ENCODE measurements around the gene NLRC3. TPM values are rescaled to one million over a fixed set of nuclear protein-coding genes. Genes with fewer than 3 reads are reported as not detected.

Gene NLRC3
- total RNA-seq, 2 donors from 2014 or later: 24.1 to 28.8 TPM

DNA sequence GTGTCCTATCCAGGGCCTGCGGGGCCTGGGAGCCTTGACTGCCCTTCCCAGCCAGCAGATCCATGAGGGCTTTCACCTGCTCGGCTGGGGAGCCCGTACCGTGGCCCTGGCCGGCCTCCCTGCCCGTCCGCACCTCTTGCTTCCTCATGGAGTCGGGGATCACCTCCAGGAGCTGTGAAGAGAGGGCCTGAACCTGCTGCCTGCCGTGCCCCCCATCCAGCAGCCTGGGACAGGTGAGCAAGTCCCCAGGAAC is 12.4 kb downstream of the NLRC3 start:
- Mint-ChIP-seq H3K27ac (no peak overlapping the region), H3K4me1 (ENCODE audit: low read depth) (no peaks in the 10 kb centered on the region), H3K9me3 (no peaks in the 10 kb centered on the region), H3K36me3 (ENCODE audit: insufficient read depth in 2 of 2) (peaks cover 0 to 7% of the 10 kb centered on the region in 2 donors), H3K4me3 (no peak overlapping the region), H3K27me3 (ENCODE audit: low read depth) (no peaks in the 10 kb centered on the region)
- ATAC-seq (replicated peaks in 1 of 2) (no peak), DNase-seq (no peak)

DNA sequence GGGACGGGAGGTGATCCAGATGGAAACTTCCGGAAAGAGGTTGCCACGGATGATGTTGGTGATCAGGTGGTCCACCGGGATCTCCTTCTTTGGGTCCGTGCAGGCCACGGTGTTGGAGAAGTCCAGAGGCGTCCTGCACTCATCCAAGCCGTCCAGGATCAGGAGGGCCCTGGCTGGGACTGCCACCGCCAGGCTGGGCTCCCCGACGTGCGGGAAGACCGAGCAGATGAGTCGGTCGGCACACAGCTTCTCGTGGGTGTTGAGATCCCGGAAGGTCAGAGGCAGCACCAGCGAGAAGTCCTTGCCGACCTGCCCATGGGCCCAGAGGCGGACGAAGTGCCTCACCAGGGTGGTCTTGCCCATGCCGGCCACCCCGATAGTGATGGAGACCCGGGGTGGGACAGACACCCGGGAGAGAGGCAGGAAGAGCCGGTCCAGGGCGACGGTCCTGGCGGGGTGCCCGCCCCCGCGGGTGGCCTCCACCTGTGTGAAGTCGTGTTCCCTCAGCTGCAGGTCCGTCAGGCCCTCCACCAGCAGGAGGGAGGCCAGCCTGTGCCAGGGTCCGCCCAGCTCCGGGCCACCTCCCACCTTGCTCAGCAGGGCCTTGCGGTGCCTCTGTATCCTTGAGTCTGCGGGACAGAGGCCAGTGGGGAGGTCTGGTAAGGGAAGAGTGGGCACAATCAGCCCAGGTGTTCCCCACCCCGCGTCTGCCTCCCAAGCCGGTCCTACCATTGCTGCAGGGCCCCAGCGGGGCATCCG is 12.9 kb downstream of the NLRC3 start:
- H3K27me3 Mint-ChIP-seq (ENCODE audit: low read depth): no peaks in the 10 kb centered on the region
- H3K36me3 Mint-ChIP-seq (ENCODE audit: insufficient read depth in 2 of 2): peaks cover 0 to 7% of the 10 kb centered on the region in 2 donors
- no peak overlapping the region for H3K27ac Mint-ChIP-seq
- no peak for ATAC-seq (replicated peaks in 1 of 2)
- H3K4me3 Mint-ChIP-seq: no peak overlapping the region
- H3K9me3 Mint-ChIP-seq: no peaks in the 10 kb centered on the region
- no peak for DNase-seq
- H3K4me1 Mint-ChIP-seq (ENCODE audit: low read depth): no peaks in the 10 kb centered on the region

DNA sequence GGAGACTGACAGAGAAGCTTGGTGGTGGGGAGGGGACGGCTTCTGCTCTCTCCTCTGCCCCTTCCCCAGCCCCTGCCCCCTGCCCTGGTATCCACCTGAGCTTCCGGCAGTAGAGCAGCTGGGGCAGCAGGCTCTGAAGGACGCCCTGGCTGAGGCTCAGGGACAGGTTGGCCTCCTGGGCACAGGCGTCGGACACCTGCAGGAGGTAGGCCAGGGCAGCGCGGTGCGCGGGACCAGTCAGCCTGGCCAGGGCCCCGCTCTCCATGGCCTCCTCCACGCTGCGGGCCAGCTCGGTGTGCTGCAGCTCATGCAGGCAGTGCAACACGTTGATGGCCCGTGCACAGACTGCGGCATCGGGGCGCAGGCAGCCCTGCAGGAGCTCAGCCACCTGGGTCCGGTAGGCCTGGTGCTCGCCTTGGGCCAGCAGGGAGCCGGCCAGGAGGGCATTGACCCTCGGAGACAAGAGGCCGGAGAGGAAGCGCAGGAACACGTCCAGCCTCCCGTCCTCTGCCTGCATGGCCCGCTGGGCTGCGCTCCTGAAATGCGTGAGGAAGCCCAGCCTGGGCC is 14.2 kb downstream of the NLRC3 start:
- H3K4me1 Mint-ChIP-seq (ENCODE audit: low read depth): no peaks in the 10 kb centered on the region
- no peak for DNase-seq
- H3K36me3 Mint-ChIP-seq (ENCODE audit: insufficient read depth in 2 of 2): peaks cover 0 to 10% of the 10 kb centered on the region in 2 donors
- no peaks in the 10 kb centered on the region for H3K27me3 Mint-ChIP-seq (ENCODE audit: low read depth)
- no peak for ATAC-seq (replicated peaks in 1 of 2)
- H3K9me3 Mint-ChIP-seq: no peaks in the 10 kb centered on the region
- H3K4me3 Mint-ChIP-seq: no peak overlapping the region
- H3K27ac Mint-ChIP-seq: no peak overlapping the region

- no peaks in the 10 kb centered on the region for H3K9me3 Mint-ChIP-seq
- ATAC-seq (replicated peaks in 1 of 2) (no peak), DNase-seq (no peak)
- H3K27me3 Mint-ChIP-seq (ENCODE audit: low read depth): no peaks in the 10 kb centered on the region
- H3K36me3 Mint-ChIP-seq (ENCODE audit: insufficient read depth in 2 of 2): peaks cover 0 to 18% of the 10 kb centered on the region in 2 donors
- H3K27ac Mint-ChIP-seq: no peak overlapping the region
- no peaks in the 10 kb centered on the region for H3K4me1 Mint-ChIP-seq (ENCODE audit: low read depth)
- no peak overlapping the region for H3K4me3 Mint-ChIP-seq
These were observed 15.6 kb downstream of the NLRC3 start for GRCh38 chr16:3561626-3562025.

- peaks cover 16 to 35% of the 10 kb centered on the region in 2 donors for H3K36me3 Mint-ChIP-seq (ENCODE audit: insufficient read depth in 2 of 2)
These were observed 22.8 kb downstream of the NLRC3 start for GRCh38 chr16:3554351-3554928.

GRCh38 chr16:3553138-3553923 is 23.9 kb downstream of the NLRC3 start:
- Mint-ChIP-seq H3K27ac (no peak overlapping the region), H3K4me3 (no peak overlapping the region), H3K4me1 (ENCODE audit: low read depth) (no peaks in the 10 kb centered on the region), H3K27me3 (ENCODE audit: low read depth) (no peaks in the 10 kb centered on the region), H3K9me3 (peaks cover 6 to 7% of the 10 kb centered on the region in 2 donors), H3K36me3 (ENCODE audit: insufficient read depth in 2 of 2) (peaks cover 16 to 37% of the 10 kb centered on the region in 2 donors)
- no peak for ATAC-seq (replicated peaks in 1 of 2)
- DNase-seq: no peak

More at GRCh38 chr16:3554351-3554928, 22.8 kb downstream of the NLRC3 start:
- ATAC-seq (replicated peaks in 1 of 2) (no peak), DNase-seq (no peak)
- no peaks in the 10 kb centered on the region for H3K4me1 Mint-ChIP-seq (ENCODE audit: low read depth)
- no peaks in the 10 kb centered on the region for H3K27me3 Mint-ChIP-seq (ENCODE audit: low read depth)
- H3K9me3 Mint-ChIP-seq: peaks cover 6 to 7% of the 10 kb centered on the region in 2 donors
- H3K4me3 Mint-ChIP-seq: no peak overlapping the region
- H3K27ac Mint-ChIP-seq: no peak overlapping the region

DNA sequence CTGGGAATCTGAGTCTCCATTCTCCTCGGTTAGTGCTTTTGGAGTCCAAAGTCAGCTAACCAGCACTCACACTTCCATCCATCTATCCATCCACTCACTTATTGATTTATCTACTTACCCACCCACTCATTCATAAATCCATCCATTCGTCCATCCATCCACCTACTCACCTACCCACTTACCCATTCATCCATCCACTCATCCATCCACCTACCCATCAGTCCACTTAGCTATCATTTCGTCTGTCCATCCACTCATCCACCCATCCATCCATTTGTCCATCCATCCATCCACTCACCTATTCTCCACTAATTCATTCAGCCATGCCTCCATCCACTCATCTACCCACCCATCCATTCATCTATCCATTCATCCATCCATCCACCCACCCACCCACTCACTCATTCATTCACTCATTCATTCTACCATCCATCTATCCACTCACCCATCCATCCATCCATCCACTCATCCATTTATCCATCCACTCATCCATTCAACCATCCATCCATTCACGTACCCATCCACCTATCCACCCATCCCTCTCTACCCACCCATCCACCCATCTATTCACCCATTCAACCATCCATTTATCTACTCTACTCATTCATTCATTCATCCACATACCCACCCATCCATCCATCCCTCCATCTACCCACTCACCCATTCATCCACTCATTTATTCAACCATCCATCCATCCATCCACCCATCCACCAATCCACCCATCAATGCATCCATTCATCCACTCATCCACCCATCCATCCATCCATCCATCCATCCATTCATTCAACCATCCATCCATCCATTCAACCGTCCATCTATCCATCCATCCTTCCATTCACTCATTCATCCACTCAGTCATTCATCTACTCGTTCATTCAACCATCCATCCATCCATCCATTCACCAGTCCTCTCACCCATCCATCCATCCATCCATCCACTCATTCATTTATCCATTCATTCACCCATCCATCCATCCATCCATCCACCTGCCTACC is 26.1 kb downstream of the NLRC3 start:
- Mint-ChIP-seq H3K4me1 (ENCODE audit: low read depth) (peaks cover 5% of the 10 kb centered on the region), H3K4me3 (no peak overlapping the region), H3K27ac (peak overlapping the region; percentile 24), H3K27me3 (ENCODE audit: low read depth) (no peaks in the 10 kb centered on the region), H3K36me3 (ENCODE audit: insufficient read depth in 2 of 2) (peaks cover 17 to 25% of the 10 kb centered on the region in 2 donors), H3K9me3 (peaks cover 6 to 7% of the 10 kb centered on the region in 2 donors)
- DNase-seq (no peak), ATAC-seq (replicated peaks in 1 of 2) (no peak)

- H3K9me3 Mint-ChIP-seq: peaks cover 6 to 7% of the 10 kb centered on the region in 2 donors
- DNase-seq (no peak), ATAC-seq (replicated peaks in 1 of 2) (peak in 1 of 2 donors; percentile 15)
- H3K4me1 Mint-ChIP-seq (ENCODE audit: low read depth): peaks cover 5% of the 10 kb centered on the region
- H3K27me3 Mint-ChIP-seq (ENCODE audit: low read depth): no peaks in the 10 kb centered on the region
- H3K36me3 Mint-ChIP-seq (ENCODE audit: insufficient read depth in 2 of 2): peaks cover 17 to 31% of the 10 kb centered on the region in 2 donors
- H3K4me3 Mint-ChIP-seq: no peak overlapping the region
- no peak overlapping the region for H3K27ac Mint-ChIP-seq
These were observed 27.3 kb downstream of the NLRC3 start for GRCh38 chr16:3549906-3550305.

DNA sequence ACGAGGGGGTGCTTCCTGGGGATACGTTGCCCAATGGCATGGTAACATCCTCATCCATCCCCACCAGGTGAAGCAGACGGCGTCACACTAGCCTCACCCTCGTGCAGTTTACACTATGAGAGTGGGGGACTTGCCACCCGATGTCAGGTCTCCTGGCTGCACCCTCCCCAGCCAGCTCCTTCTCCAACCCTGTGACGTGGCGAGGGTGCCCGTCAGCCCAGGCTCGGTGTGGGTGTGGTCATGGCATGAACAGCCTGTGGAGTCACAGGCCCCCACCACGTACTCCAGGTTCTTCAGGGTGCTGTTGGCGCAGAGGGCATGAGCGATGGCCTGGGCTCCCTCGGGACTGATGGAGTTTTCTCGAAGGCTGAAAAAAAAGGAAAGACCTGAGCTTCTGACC is 28.3 kb downstream of the NLRC3 start:
- Mint-ChIP-seq H3K36me3 (ENCODE audit: insufficient read depth in 2 of 2) (peaks cover 17 to 31% of the 10 kb centered on the region in 2 donors), H3K27ac (no peak overlapping the region), H3K9me3 (peaks cover 6 to 7% of the 10 kb centered on the region in 2 donors), H3K4me1 (ENCODE audit: low read depth) (peaks cover 5% of the 10 kb centered on the region), H3K27me3 (ENCODE audit: low read depth) (no peaks in the 10 kb centered on the region), H3K4me3 (no peak overlapping the region)
- no peak for ATAC-seq (replicated peaks in 1 of 2)
- DNase-seq: no peak

GRCh38 chr16:3548445-3548844 is 28.8 kb downstream of the NLRC3 start:
- peaks cover 5% of the 10 kb centered on the region for H3K4me1 Mint-ChIP-seq (ENCODE audit: low read depth)
- H3K27ac Mint-ChIP-seq: no peak overlapping the region
- peaks cover 6 to 7% of the 10 kb centered on the region in 2 donors for H3K9me3 Mint-ChIP-seq
- no peak overlapping the region for H3K4me3 Mint-ChIP-seq
- H3K27me3 Mint-ChIP-seq (ENCODE audit: low read depth): no peaks in the 10 kb centered on the region
- H3K36me3 Mint-ChIP-seq (ENCODE audit: insufficient read depth in 2 of 2): peaks cover 17 to 31% of the 10 kb centered on the region in 2 donors
- peak in 1 of 2 donors; percentile 26 for ATAC-seq (replicated peaks in 1 of 2)
- no peak for DNase-seq

DNA sequence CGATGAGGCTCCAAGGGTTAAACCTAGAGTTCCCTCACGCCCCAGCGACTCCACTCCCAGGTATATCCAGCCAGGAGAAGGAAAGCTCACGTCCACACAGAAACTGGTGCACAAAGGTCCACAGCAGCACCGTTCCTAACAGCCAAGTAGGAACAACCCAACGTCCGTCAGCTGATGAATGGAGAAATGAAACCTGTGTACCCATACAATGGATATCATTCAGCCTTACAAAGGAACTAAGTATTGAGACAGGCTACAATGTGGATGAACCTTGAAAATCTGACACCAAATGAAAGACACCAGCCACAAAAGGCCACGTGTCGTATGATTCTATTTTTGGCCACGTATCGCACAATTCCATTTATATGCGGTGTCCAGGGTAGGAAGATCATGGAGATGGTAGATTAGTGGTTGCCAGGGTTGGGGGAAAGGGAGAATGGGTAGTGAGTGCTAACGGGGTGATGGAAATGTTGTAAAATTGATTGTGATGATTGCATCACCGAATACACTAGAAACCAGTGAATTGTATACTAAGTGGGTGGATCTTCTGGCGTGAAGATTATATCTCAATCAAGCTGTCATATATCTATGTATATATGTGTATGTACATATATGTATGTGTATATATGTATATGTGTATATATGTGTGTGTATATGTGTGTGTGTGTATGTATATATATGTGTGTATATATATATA is 30.1 kb downstream of the NLRC3 start:
- peaks cover 6 to 7% of the 10 kb centered on the region in 2 donors for H3K9me3 Mint-ChIP-seq
- H3K27me3 Mint-ChIP-seq (ENCODE audit: low read depth): no peaks in the 10 kb centered on the region
- DNase-seq (no peak), ATAC-seq (replicated peaks in 1 of 2) (no peak)
- no peak overlapping the region for H3K4me3 Mint-ChIP-seq
- no peak overlapping the region for H3K27ac Mint-ChIP-seq
- H3K36me3 Mint-ChIP-seq (ENCODE audit: insufficient read depth in 2 of 2): peaks cover 16 to 28% of the 10 kb centered on the region in 2 donors
- H3K4me1 Mint-ChIP-seq (ENCODE audit: low read depth): peaks cover 5% of the 10 kb centered on the region

Data from activated T-cell treated with anti-CD3 and anti-CD28 coated beads, Interleukin-2, amount 50 U/mL, for 72 hours (primary cell).